ENCODE data around the gene ECSIT.
"Not testable (repeated sequence)": the region's sequence is repeated elsewhere in the genome, so short reads cannot be mapped to it uniquely, and the experiment has no call there.

The ECSIT gene

DNA sequence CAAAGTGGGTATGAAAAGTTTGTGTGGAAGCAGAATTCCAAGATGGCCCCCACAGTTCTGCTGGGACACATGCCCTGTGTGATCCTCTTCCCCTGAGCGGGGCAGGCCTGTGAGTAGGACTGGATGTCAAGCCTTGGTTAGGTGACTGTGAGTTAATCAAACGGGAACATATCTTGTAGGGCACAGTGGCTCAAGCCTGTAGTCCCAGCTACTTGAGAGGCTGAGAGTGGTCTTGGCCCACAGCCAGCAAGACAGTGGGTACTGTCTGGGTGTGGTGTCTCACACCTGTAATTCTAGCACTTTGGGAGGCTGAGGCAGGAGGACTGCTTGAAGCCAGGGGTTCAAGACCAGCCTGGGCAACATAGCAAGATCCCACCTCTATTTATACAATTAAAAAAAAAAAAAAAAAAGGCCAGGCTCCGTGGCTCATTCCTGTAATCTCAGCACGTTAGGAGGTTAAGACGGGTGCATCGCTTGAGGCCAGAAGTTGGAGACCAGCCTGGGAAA, 29.7 kb downstream of the ECSIT start:
- no peak for DNase-seq

DNA sequence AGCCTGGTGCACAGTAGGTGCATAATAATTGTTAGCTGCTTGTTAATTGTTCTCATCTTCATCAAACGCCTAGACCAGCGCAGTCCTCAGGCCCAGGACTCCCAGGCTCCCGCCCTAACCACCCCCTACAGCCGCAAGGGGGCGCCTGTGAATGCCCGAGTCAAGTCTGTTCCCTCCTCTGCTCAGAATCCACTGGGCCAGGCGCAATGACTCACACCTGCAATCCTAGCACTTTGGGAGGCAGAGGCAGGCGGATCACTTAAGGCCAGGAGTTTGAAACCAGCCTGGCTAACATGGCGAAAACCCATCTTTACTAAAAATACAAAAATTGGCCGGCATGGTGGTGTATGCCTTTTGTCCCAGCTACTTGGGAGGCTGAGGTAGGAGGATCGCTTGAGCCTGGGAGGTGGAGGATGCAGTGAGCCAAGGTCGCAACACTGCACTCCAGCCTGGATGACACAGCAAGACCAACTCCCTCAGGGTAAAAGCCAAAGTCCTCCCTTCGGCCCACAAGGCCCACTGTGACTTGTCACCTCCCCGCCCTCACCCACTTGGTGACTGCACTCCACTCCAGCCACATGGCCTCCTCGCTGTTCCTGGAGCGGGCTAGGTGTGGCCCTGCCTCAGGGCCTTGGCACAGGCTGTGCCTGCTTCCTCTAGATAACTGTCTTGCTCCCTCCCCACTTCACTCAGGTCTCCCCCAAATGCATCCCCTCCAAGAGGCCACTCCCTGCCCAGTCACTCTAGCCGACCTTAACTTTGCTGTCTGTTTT, 32.4 kb downstream of the ECSIT start:
- DNase-seq: peak; percentile 19 to 55 (median 34)

DNA sequence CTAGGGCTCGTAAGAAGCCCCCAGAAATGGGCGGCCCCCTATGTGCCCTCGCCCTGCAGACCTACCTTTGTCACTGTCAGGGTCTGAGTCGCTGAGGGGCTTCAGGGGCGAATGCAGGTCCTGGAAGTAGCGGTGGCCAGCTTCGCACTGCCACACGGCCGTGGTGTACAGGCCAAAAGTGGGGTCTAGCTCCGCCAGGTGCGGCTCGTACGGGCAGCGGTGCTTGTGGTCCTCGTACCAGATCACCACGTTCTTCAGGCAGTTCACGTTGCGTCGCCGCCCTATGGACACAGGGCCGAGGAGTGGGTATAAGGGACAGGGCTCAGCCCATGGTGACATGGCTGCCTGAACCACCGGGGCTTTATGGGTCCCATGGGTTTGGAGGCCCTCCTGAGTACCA, 33.0 kb downstream of the ECSIT start:
- DNase-seq: no peak

DNA sequence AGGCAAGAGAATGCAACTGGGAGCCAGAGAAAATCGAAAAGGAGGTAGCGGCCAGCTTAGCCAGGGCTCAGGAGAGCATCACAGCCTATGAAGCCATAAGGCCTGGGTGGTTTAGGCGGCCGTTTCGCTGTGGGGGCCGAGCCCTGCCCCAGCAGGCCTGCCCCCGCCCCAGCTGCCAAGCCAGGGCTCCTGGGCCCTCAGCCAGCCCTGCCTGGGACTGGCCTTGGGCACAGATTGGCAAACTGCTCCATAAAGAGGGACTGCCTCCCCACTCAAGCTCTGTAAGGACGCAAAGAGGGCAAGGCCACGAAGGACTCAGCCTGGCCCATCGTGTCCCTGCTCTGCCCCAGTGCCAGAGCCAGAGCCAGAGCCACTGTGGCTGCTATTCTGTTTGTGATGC, 33.5 kb downstream of the ECSIT start:
- DNase-seq: no peak

DNA sequence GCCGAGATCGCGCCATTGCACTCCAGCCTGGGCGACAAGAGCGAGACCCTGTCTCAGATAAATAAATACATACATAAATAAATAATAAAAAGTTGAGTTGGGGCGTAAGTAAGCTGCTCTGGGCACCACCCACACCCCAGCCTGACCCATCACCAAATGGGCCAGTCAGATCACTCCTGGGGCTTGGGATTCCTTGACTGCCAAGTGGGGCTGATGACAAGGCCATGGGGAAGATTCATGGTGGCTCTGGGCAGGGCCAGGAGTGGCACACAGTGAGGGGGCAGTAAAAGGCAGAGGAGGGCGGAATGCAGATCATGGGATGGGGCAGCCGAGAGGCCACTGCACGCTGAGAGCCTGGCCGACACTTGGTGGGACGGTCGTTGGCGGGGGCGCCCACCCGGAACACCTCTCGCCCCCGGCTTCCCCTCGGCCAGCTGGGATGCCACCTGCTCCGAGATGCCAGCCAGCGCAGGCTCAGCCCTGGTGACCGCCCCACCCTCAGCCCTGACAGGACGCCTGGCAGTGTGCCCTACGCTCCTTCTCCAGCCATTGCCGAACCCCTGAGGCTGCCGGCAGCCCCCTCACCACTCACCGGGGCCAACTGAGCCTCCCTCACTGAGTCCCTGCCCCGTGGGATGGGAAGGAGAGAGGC, 34.2 kb downstream of the ECSIT start:
- no peak for DNase-seq

DNA sequence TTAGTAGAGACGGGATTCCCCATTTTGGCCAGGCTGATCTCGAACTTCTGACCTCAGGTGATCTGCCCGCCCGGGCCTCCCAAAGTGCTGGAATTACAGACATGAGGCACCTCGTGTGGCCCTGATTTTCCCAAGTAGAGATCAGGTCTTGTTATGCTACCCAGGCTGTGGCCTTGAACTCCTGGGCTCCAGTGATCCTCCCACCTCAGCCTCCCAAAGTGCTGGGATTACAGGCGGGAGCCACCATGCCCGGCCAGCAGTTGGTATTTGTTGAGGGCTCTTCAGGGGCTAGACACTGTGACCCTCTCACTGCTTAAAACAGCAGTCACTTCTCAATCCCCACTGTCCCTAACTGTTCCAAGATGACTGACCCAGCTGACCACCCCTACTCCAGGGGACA, 39.6 kb downstream of the ECSIT start:
- no peak for DNase-seq

DNA sequence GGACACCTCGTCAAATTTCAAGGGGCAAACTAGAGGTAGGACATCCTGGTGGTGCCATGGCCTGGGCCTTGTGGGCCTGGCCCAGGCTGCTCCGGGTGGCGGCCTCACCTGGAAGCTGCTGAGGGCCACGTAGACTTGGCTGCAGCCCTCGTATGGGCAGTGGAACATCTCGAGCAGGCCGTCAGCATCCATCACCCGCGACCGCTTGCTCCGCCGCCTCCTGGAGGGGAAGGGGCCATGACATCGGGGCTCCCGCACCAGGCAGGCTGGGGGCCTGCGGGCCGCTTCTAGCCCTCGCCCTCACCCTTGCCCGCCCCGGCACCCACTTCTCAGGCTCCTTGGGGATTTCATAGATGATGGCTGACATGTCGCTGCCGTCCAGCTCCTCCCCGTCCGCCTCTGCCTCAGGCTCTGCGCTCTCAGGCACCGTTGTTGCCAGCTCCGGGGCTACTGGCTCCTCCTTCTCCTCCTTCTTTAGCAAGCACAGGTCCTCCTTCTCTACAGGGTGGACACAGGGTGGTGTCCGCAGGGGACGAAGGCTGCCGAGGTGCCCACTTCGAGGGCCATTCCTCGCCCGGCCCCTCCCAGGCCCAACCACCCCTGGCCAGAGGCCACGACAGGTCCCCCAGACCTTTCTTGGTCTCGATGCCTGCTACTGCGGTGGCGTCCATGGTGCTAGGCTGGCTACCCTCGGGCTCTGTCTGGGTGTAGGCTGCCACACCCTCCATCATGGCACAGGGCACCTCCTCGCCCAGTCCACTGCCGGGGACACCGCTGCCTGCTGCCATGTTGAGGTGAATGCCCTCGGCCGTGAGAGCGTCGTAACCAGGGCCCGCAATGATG, 42.1 kb downstream of the ECSIT start:
- no peak for DNase-seq

DNA sequence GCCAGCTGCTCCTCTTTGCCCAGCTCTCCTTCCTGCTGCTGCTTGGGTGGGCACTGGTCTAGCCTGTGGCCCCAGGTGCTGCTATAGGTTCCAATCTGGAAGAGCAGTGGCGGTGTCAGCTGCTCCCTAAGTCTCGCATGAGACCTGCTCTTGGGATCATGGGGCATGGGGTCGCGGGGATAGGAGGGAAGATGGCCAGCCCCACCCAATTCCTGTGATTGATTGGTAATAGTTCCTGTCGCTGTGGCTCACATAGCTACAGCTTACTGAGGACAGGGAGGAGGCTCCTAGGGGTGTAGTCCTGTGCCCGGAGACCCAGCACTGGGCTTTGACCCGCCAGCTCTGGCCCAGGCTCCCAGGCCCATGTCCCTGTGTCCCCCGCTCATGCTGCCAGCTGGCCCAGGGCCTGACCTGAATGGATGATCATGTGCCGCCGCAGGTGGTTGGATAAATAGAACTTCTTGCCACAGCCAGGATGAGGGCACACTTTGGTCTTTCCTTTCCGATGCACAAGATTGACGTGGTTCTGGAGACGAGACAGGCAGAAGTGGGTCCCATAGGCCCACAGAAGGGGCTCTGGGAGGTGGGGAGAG, 43.6 kb downstream of the ECSIT start:
- no peak for DNase-seq

DNA sequence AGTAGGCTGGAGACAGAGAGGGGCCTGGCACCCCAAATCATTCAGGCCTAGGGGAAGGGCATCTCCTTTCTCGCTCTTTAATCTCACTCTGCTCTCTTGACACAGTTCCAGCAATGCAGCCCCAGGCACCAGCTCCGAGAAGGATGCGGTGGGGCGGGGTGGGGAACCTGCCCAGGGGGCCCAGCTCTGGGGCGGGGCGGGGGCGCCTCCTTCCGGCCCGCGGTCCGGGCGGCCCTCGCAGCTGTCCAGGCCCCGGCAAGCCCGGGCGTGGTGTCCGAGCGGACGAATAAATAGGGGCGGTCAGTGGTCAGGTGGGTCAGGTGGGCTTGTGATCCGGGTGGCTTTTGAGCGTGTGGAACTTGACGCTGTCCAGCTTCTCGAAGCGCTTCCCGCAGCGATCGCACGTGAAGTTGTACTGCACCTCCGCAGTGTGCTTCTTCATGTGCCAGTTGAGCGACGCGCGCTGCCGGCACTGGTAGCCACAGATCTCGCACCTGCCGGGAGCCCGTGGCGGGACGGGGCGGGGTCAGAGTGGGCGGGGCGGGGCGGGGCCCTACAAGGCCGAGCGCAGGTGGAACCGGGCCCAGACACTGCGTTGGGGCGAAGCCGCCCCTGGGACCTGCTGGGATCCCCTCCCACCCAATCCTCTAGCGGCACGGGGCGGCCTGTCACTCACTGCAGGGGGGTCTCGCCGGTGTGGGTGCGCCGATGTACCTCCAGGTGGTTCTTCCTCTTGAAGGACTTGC, 45.4 kb downstream of the ECSIT start:
- no peak for DNase-seq

DNA sequence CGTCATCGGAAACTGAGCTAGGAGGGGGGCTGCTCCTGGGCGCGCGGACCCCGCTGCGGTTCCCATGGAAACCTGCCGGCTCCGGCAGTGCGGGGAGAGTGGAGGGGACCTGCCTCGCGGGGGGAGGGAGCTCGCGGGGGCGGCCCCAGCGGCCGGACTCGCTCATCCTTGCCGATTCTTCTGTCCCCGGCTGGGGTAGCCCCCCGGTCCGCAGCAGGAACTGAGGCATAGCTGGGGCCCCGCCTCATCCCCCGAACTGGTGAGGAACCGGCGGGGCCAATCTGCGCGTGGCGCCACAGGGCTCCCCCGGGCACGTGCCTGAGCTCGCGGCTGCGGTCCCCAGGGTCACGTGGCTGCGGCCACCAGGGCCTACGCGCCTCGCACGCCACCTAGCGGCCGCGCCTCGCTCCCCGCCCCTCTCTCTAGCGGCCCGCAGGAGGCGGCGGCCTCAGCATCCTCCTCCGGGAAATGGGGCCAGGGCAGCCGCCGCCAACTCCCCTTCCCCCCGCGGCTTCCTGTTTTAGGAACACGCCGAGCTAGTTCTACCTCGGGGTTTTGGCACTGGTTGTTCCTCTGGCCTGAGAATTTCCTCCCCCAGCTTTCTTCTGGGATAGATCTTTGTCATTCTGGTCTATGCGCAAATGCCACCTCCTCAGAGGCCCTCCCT, 46.4 kb downstream of the ECSIT start:
- DNase-seq: peak; percentile 62 to 74 (median 68)

DNA sequence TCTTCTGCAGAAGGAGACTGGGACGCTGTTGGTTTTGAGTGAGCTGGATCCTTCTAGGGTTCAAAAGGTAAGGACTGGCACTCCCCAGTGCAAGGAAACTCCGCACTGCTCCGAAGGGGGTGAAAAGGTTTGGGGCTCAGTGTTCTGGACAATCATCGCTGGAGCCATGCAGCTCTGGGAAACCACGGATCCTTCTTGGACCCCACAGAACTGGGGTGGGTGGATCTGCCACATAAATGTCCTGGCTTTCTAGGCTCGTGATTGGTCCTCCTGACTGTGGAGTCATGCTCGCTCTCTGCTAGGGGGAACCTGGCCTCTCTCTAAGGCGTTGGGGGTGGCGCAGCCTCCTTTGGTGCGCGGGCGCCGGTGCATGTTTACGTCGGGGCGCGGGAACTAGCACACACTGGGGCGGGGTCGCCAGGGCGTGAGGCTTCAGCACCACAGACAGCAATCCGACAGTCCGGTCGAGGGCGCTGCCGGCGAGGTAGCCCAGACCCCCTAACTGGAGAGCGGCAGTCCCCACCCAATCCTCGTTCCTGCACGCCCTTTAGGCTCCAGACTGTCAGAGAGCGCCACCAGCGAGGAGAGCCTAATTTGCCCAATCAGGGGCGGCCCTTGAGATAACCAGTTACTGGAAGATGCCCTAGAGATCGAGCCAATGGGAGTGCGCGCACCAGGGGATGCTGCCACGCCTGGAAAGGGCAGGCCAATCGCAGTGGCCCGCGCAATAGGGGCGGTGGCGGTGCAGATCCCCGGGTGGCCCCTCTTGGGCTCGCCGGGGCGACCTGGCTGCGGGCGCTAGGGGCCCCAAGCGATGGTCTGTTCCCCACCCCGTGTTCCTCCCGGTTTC, 47.2 kb downstream of the ECSIT start:
- peak in 2 of 4 experiments; percentile 32 to 37 for DNase-seq

DNA sequence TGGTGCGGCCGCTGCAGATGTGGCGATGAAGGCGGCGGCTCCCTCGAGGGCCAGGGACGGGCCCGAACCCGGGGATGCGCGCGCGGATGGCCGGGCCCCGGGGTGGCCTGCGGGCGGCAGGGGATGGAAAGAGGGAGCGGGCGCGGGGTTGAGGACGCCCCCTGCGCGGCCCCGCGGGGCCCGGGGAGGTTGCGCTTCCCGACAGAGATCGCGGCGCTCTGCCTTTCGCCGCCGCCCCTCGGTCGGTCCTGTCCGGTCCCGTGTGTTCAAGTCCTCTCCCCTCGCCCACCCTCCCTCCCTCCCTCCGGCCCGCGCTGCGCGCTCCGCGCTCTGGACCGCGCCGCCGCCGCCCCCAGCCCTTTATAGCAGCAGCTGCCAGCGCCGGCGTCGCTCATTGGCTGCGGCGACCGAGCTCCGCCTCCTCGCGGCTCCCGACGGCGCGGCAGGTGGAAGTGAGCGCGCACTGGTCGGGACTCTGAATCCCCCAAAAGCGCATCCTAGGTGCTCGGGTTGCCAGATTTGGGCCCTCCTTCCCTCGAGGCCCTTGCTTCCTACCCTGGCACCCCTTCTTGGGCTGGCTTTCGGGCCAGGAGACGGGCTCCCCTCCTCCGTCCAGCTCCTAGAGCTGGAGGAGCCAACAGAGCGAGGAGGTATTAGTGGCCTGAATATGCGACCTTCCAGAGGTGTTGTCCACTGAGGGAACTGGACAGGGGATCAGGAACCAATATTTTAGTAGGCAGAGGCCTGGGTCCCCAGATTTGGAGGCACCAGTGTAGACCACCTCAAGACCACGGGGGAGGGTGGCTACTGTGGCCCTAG, 48.0 kb downstream of the ECSIT start, which contains the start of gene ELAVL3:
Gene ELAVL3, minus strand, starts transcription at position 332 of the 819 bp plus-strand sequence. CDS start 438 bp downstream, outside the sequence.
- no peak for DNase-seq

DNA sequence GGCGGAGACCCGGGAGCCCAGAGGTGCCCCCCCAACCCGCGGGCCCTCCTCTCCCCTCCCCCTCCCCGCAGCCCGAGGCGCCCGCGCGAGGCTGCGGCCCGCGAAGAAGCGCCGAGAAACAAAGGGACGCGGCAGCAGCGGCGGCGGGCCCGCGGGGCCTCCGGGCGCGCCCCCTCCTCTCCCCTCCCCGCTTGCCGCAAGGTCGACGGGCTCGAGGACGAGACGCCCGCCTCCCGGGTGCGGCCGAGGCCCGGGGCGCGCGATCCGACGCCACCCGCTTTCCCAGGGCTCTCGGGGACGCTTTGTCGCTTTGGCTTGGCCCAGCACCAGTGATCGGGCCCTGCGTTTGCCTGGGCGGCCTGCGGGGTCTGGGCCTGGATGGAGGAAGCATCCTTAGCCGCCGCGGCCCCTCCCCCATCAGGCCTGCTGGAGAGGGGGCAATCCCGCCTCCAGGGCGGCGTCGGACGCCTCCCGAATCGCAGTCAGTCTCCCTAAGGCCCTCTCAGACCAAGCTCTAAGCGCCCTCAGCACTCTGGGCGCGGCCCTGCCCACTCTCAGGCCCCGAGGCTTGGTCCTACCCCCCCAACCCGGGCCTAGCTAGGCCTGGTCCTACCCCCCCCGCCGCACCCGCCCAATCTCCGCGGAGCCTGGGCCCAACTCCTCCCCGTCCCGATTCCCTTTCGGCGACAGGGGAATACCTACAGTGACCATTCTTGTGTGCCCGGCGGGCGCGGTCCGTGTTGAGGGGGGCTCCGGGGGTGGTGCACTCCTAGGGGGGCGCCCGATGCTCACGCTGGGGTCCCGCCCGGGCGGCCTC, 48.8 kb downstream of the ECSIT start:
- DNase-seq: no peak

DNA sequence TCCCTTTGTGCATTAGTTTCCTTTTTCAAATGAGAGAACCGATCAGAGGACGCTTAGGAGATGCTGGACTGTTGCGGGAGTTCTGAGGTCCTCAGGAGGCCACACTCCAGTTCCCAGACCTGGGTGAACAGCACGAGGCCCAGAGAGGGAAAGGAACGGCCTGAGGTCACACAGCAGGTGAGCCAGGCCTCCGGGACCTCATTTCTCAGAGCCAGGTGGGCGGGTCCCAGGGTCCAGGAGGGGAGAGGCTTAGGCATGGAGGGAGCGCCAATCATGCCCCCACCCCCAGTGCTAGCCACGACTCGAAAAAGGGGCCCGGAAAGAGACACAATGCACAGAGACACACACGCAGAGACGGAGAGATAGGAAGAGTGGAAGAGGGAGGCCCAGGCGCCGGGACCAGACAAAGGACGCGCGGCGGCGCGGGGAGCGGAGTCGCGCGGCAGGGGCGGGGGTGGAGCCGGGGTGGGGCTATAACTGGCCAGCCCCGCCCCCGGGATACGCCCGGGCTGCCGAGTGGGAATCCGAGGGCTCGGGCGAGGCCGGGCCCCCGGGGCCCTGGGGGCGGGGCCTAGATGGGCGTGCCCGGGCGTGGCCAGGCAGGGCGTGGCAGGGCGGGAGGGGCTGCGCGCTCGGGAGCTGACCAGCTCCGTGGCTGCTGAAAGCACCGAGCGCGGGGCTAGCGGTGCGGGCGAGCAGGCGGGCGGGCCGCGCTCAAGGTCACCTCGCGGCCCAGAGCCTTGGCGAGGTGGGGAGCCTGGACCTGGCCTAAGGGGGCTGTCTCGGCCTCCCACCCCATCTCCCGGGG, 49.6 kb downstream of the ECSIT start:
- DNase-seq: no peak

DNA sequence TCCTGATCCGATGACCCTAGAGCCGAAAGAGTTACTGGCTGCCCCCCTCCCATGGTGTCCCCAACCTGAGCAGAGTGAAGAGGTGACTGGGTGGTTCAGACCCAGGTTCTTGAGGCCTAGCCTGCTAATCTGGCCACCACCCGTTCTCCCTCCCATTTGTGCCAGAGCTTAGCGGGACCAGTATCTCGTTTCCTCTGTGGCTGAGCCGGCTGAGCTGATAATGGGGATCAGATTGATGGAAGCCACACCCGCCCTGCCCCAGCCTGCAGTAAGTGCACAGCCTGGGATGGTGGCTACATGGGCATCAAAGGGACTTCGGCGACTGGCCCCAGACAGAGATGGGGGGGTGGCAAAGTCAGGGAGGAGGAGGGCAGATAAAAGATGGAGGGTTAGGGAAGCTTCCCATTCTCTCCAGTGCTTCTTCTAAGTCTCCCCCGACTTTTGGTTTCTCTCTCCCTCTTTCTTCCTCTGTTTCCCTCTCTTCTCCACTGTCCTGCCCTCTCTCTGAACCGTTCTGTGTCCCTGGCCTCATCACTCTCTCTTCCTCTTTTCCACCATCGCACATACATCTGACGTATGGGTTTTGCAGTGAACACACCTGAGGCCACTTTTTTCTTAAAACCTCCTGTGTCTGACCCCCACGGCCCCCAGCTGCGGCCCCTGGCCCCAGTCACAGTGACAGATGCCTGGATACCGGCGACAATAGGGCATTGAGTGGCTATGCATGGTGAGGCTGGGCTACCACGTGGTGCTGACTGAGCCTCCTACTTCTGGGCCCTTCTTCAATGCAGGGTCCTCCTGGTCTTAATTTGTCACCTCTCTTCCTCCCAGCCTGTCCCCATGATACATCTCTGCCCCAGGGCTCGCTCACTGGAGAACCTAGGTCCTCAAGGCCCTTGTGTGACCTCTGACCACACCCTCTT, 50.5 kb downstream of the ECSIT start:
- no peak for DNase-seq

DNA sequence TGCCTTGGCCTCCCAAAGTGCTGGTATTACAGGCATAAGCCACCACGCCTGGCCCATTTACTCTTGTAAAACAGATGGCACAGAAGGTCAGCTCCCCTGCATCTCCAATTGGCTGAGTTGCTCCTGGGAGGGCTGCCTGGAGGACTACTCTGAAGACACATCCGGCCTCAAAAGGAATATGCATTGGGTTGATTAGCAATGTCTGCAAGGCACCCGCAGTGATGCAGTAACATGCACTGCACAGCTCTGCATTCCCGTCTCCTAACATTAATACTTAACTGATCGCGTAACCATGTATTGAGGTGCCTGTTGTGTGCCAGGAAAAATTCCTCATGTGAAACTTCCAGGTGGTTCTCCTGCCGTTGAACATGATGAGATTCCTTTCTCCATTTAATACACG, 53.1 kb downstream of the ECSIT start:
- DNase-seq: no peak

DNA sequence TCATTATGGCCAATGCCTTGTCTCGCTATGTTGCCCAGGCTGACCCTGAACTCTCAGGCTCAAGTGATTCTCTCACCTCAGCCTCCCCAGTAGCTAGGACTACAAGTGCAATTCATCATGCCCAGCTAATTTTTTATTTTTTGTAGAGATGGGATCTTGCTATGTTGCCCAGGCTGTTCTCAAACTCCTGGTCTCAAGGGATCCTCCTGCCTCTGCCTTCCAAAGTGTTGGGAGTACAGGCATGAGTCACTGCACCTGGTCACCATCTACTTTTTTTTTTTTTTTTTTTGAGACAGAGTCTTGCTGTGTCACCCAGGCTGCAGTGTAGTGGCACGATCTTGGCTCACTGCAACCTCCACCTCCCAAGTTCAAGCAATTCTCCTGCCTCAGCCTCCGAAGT, 53.6 kb downstream of the ECSIT start:
- not testable (repeated sequence) for DNase-seq
